Activated CD4-positive, alpha-beta T cell treated with anti-CD3 and anti-CD28 coated beads for 1 hour (primary cell): ENCODE measurements around the gene TCHP.
A peak's percentile ranks its signal among the peaks of the same experiment; 100 is the strongest.
"Not testable (repeated sequence)": the region's sequence is repeated elsewhere in the genome, so short reads cannot be mapped to it uniquely, and the experiment has no call there.

Experiments used
- DNase-seq: peaks from one replicate; pipeline ENCODE4 v3.0.0-alpha.2; 2020

TCHP gene

DNA sequence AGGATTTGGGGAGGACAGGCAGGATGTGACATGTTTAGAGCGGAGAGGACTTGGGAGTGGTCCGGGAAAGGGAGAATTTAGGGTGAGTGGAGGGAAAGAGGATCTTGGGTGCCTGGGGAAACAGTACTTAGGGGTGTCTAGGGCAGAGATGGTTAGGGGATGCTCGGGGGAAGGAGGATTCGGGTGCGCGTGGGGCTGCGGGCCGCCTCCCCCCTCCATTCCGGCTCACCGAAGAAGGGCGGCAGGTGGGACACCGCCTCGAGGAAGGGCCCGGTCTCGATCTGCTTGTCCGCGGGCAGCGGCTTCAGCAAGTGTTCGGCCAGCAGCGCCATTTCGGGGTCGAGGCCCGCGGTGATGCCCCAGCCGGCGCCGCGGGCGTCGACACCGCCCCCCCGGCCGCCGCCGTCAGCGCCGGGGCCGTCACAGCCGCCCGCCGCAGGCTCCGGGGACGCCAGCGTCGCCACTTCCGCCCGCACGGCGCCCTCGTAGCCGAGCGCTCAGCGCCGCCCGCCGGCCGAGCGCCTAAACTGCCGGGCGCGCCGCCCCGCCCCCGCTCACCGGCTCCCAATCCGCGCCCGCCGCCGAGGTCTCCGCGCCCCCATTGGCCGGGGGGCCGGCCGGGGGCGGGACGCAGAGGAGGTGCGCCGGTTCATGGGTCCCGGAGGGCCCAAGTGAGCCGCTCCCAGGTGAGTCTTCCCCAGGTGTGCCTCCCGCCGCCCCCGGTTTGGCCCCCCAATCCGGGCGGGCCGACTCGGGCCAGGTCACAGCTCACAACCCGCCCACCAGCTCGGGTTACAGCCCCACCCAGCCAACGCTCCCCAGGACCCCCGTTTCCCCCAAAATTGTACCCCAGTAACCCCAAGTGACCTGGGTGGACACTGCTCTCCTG, 19.8 kb upstream of the TCHP start, which contains the start of gene GLTP:
Gene GLTP (minus strand): TSS at position 499 of the 889 bp plus-strand sequence. CDS start 167 bp downstream, at position 332.
- peak; percentile 84 for DNase-seq

- no peak for DNase-seq
These were observed 19.1 kb upstream of the TCHP start for GRCh38 chr12:109880938-109881337.

DNA sequence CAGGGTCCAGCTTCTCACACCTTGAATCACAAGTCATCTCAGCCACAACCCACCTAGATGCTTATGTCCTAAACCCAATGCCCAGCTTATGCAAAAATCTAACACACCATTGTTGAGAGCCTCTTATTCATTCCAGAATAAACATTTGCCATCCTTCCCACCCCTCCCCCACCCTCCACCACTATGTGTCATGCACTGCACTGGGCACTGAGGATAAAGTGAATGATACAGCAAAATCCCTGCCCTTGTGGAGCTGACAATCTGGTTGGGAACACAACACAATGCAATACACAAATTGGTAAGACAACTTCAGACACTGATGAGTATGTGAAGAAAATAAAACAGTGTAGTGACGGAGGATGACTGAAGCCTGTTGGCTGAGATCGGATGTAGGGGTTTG, 18.3 kb upstream of the TCHP start:
- no peak for DNase-seq

DNA sequence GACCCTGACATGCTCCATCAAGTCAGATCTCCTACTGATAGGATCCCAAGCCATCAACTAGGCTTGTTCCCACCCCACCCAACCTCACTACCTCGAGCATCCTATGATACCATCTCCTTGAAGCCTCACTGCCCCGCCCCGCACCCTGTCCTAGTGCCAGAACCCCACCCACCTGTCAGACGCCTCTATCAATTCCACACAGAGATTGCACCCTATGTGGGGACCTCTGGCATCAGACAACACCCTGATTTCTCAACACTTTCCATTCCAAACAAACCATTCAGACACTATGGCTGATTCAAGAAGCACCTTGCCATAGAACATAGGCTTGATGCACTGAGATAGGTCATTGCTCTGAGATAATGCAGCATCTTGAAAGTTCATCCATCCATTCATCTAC, 16.6 kb upstream of the TCHP start:
- no peak for DNase-seq

GRCh38 chr12:109885616-109886015, 14.5 kb upstream of the TCHP start:
- no peak for DNase-seq

DNA sequence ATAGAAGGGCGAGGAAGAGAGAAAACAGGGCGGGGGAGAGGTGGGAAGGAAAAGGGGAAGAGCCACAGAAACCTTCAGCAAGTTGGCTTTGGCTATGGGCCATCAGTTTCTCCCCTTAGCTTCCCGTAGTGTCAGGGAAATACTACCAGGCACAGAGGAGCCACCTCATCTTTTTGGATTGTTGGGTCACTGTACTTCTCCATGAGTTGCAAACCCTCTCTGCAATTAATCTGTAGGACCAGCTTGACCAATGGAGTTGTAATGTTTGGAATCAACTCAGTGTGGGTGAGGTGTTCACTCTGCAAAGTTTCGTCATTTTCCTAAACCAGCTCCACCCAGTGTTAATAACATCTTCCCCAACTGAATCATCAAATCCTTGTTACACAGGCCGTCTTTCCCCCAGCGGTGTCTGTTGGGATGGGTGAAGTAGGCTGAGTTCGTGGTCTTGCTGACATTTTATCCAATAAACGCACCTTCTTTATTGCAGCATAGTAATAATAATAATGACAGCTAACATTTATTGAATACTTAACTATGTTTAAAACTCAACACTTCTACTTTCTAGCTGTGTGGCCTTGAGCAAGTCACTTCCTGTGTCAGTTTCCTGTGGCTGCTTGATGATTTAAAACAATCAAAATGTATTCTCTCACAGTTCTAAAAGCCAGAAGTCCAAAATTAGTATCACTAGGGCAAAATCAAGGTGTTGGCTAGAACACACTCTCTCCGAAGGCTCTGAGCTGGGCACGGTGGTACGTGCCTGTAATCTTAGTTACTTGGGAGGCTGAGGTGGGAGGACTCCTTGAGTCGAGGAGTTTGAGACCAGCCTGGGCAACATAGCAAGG, 11.7 kb upstream of the TCHP start:
- no peak for DNase-seq

DNA sequence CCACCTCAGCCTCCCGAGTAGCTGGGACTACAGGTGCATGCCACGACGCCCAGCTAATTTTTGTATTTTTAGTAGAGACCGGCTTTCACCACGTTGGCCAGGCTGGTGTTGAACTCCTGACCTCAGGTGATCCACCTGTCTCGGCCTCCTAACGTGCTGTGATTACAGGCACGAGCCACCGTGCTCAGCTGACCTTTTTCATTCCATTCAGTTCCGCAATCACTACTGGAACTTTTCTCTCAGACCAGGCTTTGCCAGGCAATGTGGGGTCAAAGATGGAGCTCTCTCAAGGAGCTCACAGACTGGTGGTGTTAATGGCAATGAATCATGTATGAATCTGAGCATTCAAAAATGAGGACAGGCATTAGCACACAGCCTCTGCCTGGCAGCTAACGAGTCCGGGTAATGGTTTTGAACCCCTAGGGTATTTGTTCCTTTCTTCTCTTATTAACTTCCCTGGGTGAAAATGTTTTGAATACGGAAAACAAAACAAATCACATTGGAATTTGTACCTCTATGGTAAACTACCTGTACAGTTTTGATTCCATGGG, 9.4 kb upstream of the TCHP start:
- DNase-seq = no peak

- not testable (repeated sequence) for DNase-seq
These were observed 8.3 kb upstream of the TCHP start for GRCh38 chr12:109891731-109892130.

GRCh38 chr12:109892165-109892715, 7.8 kb upstream of the TCHP start:
- no peak for DNase-seq

DNA sequence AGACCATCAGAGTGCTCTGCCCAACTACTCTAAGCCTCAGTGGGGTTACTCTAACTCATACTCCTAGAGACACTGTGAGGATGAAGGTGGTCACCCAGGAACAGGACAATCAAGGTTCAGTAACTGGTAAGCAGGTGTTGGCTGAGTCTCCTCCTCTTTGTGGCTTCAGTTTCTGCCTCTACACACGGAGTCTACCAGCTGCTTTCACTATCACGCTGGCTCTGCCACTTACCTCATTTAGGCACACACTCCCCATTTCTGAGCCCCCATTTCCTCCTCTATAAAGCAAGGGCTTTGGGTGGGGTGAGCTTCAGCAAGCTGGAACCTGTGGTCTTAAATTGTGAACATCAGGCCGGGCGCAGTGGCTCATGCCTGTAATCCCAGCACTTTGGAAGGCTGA, 7.3 kb upstream of the TCHP start:
- DNase-seq = no peak

- no peak for DNase-seq
These were observed 6.6 kb upstream of the TCHP start for GRCh38 chr12:109893261-109893995.

- no peak for DNase-seq
These were observed 5.1 kb upstream of the TCHP start for GRCh38 chr12:109894939-109895338.

DNA sequence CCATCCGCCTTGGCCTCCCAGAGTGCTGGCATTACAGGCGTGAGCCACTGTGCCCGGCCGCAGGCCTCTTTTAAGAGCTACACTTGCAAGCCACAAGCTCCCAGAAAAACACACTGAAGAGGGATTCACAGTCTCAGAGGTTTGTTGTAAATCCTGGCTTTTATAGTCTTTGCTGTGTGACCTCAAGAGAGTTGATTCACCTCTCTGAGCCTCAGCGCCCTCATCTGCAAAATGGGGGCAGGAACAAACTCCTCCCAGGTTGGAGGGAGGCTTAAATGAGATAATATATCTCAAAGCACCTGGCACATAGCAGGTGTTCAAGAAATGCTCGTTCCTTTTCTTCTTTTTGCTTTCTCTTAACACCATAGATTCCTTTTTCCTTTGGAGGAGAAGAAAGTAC, 3.9 kb upstream of the TCHP start:
- DNase-seq = no peak

GRCh38 chr12:109897029-109897428, 3.0 kb upstream of the TCHP start:
- DNase-seq = no peak

DNA sequence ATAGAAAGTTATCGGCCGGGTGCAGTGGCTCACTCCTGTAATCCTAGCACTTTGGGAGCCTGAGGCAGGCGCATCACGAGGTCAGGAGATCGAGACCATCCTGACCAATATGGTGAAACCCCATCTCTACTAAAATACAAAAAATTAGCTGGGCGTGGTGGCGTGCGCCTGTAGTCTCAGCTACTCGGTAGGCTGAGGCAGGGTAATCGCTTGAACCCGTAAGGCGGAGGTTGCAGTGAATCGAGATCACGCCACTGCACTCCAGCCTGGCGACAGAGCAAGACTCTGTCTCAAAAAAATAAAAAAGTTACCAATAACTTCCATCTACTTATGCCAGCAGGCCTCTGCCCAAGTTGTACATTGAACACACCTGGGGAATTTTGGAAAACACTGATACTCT, 729 bp upstream of the TCHP start:
- not testable (repeated sequence) for DNase-seq

- DNase-seq = no peak
These were observed 892 bp downstream of the TCHP start for GRCh38 chr12:109900752-109901580.

- DNase-seq = no peak
These were observed 2.9 kb downstream of the TCHP start for GRCh38 chr12:109902891-109903418.

DNA sequence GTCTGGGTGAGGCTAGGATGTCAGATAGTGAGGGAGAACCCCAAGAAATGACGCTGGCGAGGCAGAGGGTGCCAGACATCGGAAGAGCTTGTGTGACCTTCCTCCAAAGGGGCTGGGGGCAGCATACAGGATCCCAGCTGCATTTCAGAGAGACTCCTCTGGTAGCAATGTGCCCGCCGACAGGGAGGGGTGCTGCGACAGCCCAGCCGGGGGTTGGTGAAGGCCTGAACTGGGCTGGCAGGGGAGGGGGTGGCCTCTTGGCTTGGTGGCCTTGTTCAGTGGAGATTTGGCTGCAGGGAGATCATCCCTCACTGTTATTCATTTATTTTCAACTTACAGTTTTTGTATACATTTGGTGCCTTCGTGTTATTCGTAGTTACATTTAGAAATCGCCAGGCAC, 5.2 kb downstream of the TCHP start:
- DNase-seq = no peak

DNA sequence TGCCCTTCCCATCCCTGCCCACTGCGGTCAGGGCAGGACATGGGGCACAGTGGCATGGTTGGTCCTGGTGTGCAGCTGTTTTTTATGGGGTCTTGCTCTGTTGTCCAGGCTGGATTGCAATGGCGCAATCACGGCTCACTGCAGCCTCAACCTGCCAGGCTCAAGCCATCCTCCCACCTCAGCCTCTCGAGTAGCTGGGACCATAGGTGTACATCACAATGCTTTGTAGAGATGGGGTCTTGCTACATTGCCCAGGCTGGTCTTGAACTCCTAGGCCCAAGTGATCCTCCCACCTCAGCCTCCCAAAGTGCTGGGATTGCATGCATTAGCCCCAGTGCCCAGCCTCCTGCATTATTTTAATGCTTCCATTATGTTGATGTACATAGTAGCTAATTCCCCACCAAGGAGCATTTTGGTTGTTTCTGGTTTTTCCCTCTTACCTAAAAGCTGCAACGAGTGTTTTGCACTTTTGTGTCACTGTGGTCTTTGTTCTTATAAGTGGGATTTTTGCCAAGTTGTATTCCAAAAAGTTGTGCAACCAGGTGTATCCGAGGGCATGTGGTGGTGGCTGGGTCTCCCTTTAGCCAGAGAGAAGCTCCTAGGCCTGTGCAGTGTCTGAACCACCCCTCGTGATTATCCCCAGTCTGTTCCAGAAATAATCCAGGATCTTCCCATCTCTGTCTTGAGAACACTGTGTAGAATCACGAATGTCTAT, 10.3 kb downstream of the TCHP start:
- no peak for DNase-seq

GRCh38 chr12:109910969-109911348, 10.9 kb downstream of the TCHP start:
- no peak for DNase-seq

DNA sequence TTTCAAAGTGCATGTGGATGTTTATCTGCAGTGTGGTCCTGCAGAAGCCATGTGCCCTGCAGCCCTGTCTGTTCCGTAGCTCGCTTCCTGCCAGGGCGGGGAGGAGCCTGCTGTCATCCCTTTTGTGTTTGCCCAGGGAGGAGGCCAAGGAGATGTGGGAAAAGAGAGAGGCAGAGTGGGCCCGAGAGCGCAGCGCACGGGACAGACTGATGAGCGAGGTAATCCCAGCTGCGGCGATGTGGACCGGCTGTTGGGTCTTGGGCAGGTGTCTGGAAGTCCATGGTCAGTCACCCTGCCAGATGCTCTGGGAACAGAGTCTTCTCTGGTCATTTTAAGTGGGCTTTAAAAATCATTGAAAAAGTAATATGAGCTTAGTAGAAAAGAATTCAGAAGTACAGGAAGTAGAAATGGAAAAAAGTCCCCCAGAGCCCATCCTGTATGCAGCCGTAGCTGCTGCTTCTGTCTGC, 12.8 kb downstream of the TCHP start:
- DNase-seq = no peak
